Measurements from ENCODE around the gene NR1D2. TPM values are rescaled to one million over a fixed set of nuclear protein-coding genes. Genes with fewer than 3 reads are reported as not detected.
"Not testable (repeated sequence)": the region's sequence is repeated elsewhere in the genome, so short reads cannot be mapped to it uniquely, and the experiment has no call there.

Gene NR1D2
- total RNA-seq, 1 experiment from 2014 or later, result 18.4 TPM

DNA sequence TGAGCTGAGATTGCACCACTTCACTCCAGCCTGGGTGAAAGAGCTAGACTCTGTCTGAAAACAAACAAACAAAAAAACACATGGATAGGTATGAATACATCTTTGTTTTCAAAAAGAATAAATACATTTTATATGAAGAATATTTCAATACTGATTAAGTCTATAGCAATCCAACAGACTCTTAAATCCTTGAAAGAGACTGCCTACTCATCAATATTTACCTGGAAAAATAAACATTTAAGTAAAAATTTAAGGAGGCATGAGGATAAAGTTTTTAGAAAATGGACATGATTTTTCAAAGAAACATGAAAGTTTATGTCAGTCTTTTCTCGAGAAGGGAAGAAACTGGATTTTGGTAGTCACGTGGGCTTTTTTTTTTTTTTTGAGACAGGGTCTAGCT is 33.7 kb upstream of the NR1D2 start:
- Mint-ChIP-seq H3K27me3 (ENCODE audit: low read depth) (peaks cover 6% of the 10 kb centered on the region; the same call in 1 of the 2 replicates), H3K36me3 (peaks cover 20% of the 10 kb centered on the region), H3K4me3 (no peak overlapping the region), H3K4me1 (peaks cover 19% of the 10 kb centered on the region), H3K9me3 (no peaks in the 10 kb centered on the region), H3K27ac (no peak overlapping the region)
- ATAC-seq (no peak), DNase-seq (ENCODE audit: low spot score) (no peak)
- POLR2A ChIA-PET, result no interaction called here
- TF ChIP-seq, protein P1, sequence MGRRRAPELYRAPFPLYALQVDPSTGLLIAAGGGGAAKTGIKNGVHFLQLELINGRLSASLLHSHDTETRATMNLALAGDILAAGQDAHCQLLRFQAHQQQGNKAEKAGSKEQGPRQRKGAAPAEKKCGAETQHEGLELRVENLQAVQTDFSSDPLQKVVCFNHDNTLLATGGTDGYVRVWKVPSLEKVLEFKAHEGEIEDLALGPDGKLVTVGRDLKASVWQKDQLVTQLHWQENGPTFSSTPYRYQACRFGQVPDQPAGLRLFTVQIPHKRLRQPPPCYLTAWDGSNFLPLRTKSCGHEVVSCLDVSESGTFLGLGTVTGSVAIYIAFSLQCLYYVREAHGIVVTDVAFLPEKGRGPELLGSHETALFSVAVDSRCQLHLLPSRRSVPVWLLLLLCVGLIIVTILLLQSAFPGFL (CRISPR knock-in tag; IDR thresholded peaks at IDR 0.05; ENCODE audit: borderline replicate concordance), result no peak
- CTCF ChIA-PET, result no interaction called here

DNA sequence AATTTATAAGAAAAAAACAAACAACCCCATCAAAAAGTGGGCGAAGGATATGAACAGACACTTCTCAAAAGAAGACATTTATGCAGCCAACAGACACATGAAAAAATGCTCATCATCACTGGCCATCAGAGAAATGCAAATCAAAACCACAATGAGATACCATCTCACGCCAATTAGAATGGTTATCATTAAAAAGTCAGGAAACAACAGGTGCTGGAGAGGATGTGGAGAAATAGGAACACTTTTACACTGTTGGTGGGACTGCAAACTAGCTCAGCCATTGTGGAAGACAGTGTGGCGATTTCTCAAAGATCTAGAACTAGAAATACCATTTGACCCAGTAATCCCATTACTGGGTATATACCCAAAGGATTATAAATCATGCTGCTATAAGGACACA is 32.8 kb upstream of the NR1D2 start:
- H3K4me3 Mint-ChIP-seq; H3K9me3 Mint-ChIP-seq; DNase-seq (ENCODE audit: low spot score): not testable (repeated sequence)

DNA sequence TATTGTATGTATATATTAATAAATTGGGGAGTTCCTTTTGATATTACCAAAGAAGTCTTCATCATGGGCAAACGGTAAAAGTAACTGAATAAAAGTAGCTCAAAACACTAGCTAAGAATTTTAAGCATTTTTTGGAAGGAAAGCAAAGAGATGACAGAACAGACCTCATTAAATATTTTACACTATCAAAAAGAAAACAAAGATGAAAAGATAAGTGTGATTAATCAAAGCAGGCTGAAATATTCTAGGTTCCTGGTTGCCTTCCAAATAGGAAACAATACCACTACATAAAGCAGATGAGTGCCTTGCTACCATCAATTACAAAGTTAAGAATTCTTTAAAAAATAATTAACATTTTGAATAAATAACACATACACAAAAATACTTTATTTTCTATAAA is 31.9 kb upstream of the NR1D2 start:
- ATAC-seq (no peak), DNase-seq (ENCODE audit: low spot score) (no peak)
- Mint-ChIP-seq H3K4me3 (no peak overlapping the region), H3K27ac (no peak overlapping the region), H3K4me1 (peaks cover 24% of the 10 kb centered on the region), H3K27me3 (ENCODE audit: low read depth) (peaks cover 6% of the 10 kb centered on the region; the same call in 1 of the 2 replicates), H3K9me3 (no peaks in the 10 kb centered on the region), H3K36me3 (peaks cover 22% of the 10 kb centered on the region)
- ChIA-PET CTCF (no interaction called here), POLR2A (interaction anchor here (0.7 kb wide), 1 partner anchor 47 kb away, joined by 4 read pairs; no protein-coding TSS in a partner anchor)
- TF ChIP-seq, protein P2, sequence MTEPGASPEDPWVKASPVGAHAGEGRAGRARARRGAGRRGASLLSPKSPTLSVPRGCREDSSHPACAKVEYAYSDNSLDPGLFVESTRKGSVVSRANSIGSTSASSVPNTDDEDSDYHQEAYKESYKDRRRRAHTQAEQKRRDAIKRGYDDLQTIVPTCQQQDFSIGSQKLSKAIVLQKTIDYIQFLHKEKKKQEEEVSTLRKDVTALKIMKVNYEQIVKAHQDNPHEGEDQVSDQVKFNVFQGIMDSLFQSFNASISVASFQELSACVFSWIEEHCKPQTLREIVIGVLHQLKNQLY (CRISPR knock-in tag; IDR thresholded peaks at IDR 0.05), result no peak
- TF ChIP-seq, protein P3, sequence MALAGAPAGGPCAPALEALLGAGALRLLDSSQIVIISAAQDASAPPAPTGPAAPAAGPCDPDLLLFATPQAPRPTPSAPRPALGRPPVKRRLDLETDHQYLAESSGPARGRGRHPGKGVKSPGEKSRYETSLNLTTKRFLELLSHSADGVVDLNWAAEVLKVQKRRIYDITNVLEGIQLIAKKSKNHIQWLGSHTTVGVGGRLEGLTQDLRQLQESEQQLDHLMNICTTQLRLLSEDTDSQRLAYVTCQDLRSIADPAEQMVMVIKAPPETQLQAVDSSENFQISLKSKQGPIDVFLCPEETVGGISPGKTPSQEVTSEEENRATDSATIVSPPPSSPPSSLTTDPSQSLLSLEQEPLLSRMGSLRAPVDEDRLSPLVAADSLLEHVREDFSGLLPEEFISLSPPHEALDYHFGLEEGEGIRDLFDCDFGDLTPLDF (CRISPR knock-in tag; IDR thresholded peaks at IDR 0.05), result no peak
- TF ChIP-seq, protein P4, sequence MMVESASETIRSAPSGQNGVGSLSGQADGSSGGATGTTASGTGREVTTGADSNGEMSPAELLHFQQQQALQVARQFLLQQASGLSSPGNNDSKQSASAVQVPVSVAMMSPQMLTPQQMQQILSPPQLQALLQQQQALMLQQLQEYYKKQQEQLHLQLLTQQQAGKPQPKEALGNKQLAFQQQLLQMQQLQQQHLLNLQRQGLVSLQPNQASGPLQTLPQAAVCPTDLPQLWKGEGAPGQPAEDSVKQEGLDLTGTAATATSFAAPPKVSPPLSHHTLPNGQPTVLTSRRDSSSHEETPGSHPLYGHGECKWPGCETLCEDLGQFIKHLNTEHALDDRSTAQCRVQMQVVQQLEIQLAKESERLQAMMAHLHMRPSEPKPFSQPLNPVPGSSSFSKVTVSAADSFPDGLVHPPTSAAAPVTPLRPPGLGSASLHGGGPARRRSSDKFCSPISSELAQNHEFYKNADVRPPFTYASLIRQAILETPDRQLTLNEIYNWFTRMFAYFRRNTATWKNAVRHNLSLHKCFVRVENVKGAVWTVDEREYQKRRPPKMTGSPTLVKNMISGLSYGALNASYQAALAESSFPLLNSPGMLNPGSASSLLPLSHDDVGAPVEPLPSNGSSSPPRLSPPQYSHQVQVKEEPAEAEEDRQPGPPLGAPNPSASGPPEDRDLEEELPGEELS (CRISPR knock-in tag; IDR thresholded peaks at IDR 0.05), result no peak
- TF ChIP-seq ZNF138 (CRISPR knock-in tag; conservative IDR thresholded peaks at IDR 0.05) (no peak), SMAD4 (CRISPR knock-in tag; IDR thresholded peaks at IDR 0.05) (no peak), SMAD3 (CRISPR knock-in tag; IDR thresholded peaks at IDR 0.05; ENCODE audit: borderline replicate concordance) (no peak), PRRX2 (CRISPR knock-in tag; IDR thresholded peaks at IDR 0.05) (no peak), ZNF317 (CRISPR knock-in tag; IDR thresholded peaks at IDR 0.05; ENCODE audit: borderline replicate concordance, low read depth) (no peak)
- TF ChIP-seq, protein P5, sequence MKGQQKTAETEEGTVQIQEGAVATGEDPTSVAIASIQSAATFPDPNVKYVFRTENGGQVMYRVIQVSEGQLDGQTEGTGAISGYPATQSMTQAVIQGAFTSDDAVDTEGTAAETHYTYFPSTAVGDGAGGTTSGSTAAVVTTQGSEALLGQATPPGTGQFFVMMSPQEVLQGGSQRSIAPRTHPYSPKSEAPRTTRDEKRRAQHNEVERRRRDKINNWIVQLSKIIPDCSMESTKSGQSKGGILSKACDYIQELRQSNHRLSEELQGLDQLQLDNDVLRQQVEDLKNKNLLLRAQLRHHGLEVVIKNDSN (CRISPR knock-in tag; IDR thresholded peaks at IDR 0.05), result no peak
- TF ChIP-seq, protein P6, sequence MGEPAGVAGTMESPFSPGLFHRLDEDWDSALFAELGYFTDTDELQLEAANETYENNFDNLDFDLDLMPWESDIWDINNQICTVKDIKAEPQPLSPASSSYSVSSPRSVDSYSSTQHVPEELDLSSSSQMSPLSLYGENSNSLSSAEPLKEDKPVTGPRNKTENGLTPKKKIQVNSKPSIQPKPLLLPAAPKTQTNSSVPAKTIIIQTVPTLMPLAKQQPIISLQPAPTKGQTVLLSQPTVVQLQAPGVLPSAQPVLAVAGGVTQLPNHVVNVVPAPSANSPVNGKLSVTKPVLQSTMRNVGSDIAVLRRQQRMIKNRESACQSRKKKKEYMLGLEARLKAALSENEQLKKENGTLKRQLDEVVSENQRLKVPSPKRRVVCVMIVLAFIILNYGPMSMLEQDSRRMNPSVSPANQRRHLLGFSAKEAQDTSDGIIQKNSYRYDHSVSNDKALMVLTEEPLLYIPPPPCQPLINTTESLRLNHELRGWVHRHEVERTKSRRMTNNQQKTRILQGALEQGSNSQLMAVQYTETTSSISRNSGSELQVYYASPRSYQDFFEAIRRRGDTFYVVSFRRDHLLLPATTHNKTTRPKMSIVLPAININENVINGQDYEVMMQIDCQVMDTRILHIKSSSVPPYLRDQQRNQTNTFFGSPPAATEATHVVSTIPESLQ (CRISPR knock-in tag; IDR thresholded peaks at IDR 0.05), result no peak
- TF ChIP-seq, protein P7, sequence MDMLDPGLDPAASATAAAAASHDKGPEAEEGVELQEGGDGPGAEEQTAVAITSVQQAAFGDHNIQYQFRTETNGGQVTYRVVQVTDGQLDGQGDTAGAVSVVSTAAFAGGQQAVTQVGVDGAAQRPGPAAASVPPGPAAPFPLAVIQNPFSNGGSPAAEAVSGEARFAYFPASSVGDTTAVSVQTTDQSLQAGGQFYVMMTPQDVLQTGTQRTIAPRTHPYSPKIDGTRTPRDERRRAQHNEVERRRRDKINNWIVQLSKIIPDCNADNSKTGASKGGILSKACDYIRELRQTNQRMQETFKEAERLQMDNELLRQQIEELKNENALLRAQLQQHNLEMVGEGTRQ (CRISPR knock-in tag; IDR thresholded peaks at IDR 0.05), result no peak

More for the DNA sequence above, 32.8 kb upstream of the NR1D2 start:
- H3K4me1 Mint-ChIP-seq, result peaks cover 19% of the 10 kb centered on the region
- POLR2A ChIA-PET; ATAC-seq; H3K27me3 Mint-ChIP-seq (ENCODE audit: low read depth); H3K27ac Mint-ChIP-seq; CTCF ChIA-PET: not testable (repeated sequence)
- peaks cover 20% of the 10 kb centered on the region for H3K36me3 Mint-ChIP-seq

All from WTC11 (cell line).